GM19395 (cell line): ENCODE results near the gene EXTL1.

Source experiments
- ATAC-seq: cut with Tn5 transposase; IDR thresholded peaks from one replicate; pipeline ENCODE4 v1.9.1; 2021; ENCODE audit warnings: mild to moderate bottlenecking, moderate library complexity; ENCODE audit not compliant: unreplicated experiment

EXTL1 gene

GRCh38 chr1:26023826-26024225 lies 2.3 kb downstream of the EXTL1 start:
- no peak for ATAC-seq

GRCh38 chr1:26025060-26025459 lies 3.5 kb downstream of the EXTL1 start:
- no peak for ATAC-seq

GRCh38 chr1:26025517-26025916 lies 3.9 kb downstream of the EXTL1 start:
- ATAC-seq = no peak

- ATAC-seq = no peak
Observed at GRCh38 chr1:26027716-26028489, 6.3 kb downstream of the EXTL1 start.

- ATAC-seq = no peak
Observed at GRCh38 chr1:26028490-26028980, 7.0 kb downstream of the EXTL1 start.

- no peak for ATAC-seq
Observed at GRCh38 chr1:26029054-26029863, 7.7 kb downstream of the EXTL1 start.

- ATAC-seq = no peak
Observed at GRCh38 chr1:26029864-26030481, 8.4 kb downstream of the EXTL1 start.

- ATAC-seq = no peak
Observed at GRCh38 chr1:26031196-26031595, 9.6 kb downstream of the EXTL1 start.

- no peak for ATAC-seq
Observed at GRCh38 chr1:26031611-26032220, 10.1 kb downstream of the EXTL1 start.

- ATAC-seq = no peak
Observed at GRCh38 chr1:26032656-26033357, 11.2 kb downstream of the EXTL1 start.

GRCh38 chr1:26034504-26035202 lies 13.1 kb downstream of the EXTL1 start:
- ATAC-seq = no peak

- peak; percentile 88 for ATAC-seq
Observed at GRCh38 chr1:26035203-26035958, 13.8 kb downstream of the EXTL1 start.

- ATAC-seq = peak; percentile 78
Observed at GRCh38 chr1:26035959-26036755, 14.6 kb downstream of the EXTL1 start.

GRCh38 chr1:26036756-26037281 lies 15.2 kb downstream of the EXTL1 start:
- ATAC-seq = no peak

GRCh38 chr1:26037904-26038303 lies 16.3 kb downstream of the EXTL1 start:
- no peak for ATAC-seq

- ATAC-seq = no peak
Observed at GRCh38 chr1:26038477-26038876, 16.9 kb downstream of the EXTL1 start.

GRCh38 chr1:26038904-26039303 lies 17.3 kb downstream of the EXTL1 start:
- ATAC-seq = no peak

GRCh38 chr1:26041401-26041800 lies 19.8 kb downstream of the EXTL1 start:
- no peak for ATAC-seq
